ENCODE results near the gene FBP2. TPM values are rescaled to one million over a fixed set of nuclear protein-coding genes. Genes with fewer than 3 reads are reported as not detected.

Gene FBP2
- total and polyA plus RNA-seq, 10 of the 15 experiments (the other 5 are each of a cell fraction or from before 2014, with no cell fraction given): 0.07 to 1.1 (median 0.12) TPM; not detected in 6

- TF ChIP-seq SUPT20H (IDR thresholded peaks at IDR 0.05; ENCODE audit: borderline replicate concordance, control insufficient read depth, low read depth, low read length) (no peak), NBN (IDR thresholded peaks at IDR 0.05) (no peak), HSF1 (IDR thresholded peaks at IDR 0.05; ENCODE audit: low read depth, low read length) (no peak), YY1 (IDR thresholded peaks at IDR 0.05; ENCODE audit: low read depth, low read length) (peak; percentile 83), JUNB (IDR thresholded peaks at IDR 0.05) (no peak), CHD4 (IDR thresholded peaks at IDR 0.05) (no peak)
Measured at GRCh38 chr9:94603259-94604160, 9.9 kb upstream of the FBP2 start (continued).

- no TSS peak for BruUV-seq (replicated peaks)
- peaks cover 3% of the 10 kb centered on the region; the same call in 1 of the 2 replicates for H3K4me1 ChIP-seq (ENCODE audit: control insufficient read depth, insufficient read depth, low read length)
- TF ChIP-seq CHD2 (IDR thresholded peaks at IDR 0.05; ENCODE audit: borderline replicate concordance, low read depth, low read length) (no peak), TCF7 (IDR thresholded peaks at IDR 0.05; ENCODE audit: borderline replicate concordance) (no peak), SMAD1 (IDR thresholded peaks at IDR 0.05; ENCODE audit: low read depth, partially characterized antibody) (no peak), NFXL1 (IDR thresholded peaks at IDR 0.05; ENCODE audit: borderline replicate concordance) (no peak), SIN3A (IDR thresholded peaks at IDR 0.05; ENCODE audit: low read depth, low read length) (no peak), PRDM15 (CRISPR knock-in tag; IDR thresholded peaks at IDR 0.05) (no peak), IRF3 (IDR thresholded peaks at IDR 0.05) (no peak), ZNF384 (IDR thresholded peaks at IDR 0.05; ENCODE audit: borderline replicate concordance, low read depth, low read length) (no peak), CBX5 (IDR thresholded peaks at IDR 0.05; ENCODE audit: low read depth) (no peak), ATF7 (IDR thresholded peaks at IDR 0.05; ENCODE audit: low read depth) (no peak), SMC3 (IDR thresholded peaks at IDR 0.05; ENCODE audit: borderline replicate concordance, low read length) (no peak)
Measured at GRCh38 chr9:94602666-94603065, 9.0 kb upstream of the FBP2 start.

More at GRCh38 chr9:94602666-94603065, 9.0 kb upstream of the FBP2 start:
- no peak overlapping the region for H3K9ac ChIP-seq (ENCODE audit: control insufficient read depth, insufficient read depth, low read length)
- ChIA-PET SMC1A (ENCODE audit: uncharacterized antibody, unreplicated experiment) (interaction anchor here (0.6 to 2.0 kb wide), 2 partner anchors 42 to 48 kb away, joined by 3 to 5 read pairs; partner anchors contain the start of gene PCAT7), RAD21 (ENCODE audit: unreplicated experiment) (no interaction called here), CTCF (interaction anchor here (0.6 to 1.2 kb wide), 3 partner anchors 37 to 48 kb away, joined by 3 to 5 read pairs (median 4); partner anchors contain the start of gene PCAT7), POLR2A (no interaction called here)
- no peak overlapping the region for H3K27ac ChIP-seq (ENCODE audit: control insufficient read depth, insufficient read depth)
- H3K9me3 ChIP-seq (replicated peaks; ENCODE audit: control insufficient read depth, insufficient read depth, low read length): no peaks in the 10 kb centered on the region
- in situ Hi-C loops (cut with MboI): no loop called here
- peaks cover 0 to 10% of the 10 kb centered on the region in 2 experiments; a peak in 2 of 4 replicates for H3K27me3 ChIP-seq (replicated peaks in 1 of 2; ENCODE audit: control insufficient read depth in 2 of 2, insufficient read depth in 2 of 2, low read length in 1 of 2)
- DNase-seq (ENCODE audit: low read depth, low spot score) (no peak), FAIRE-seq (no peak), ATAC-seq (no peak)
- H4K20me1 ChIP-seq (ENCODE audit: control insufficient read depth, insufficient read depth): no peaks in the 10 kb centered on the region
- 54% methylated on average over 6 of the region's 6 CpGs for WGBS (ENCODE audit: insufficient coverage, insufficient replicate concordance, low lambda C conversion rate, missing lambda C conversion rate)
- intact Hi-C loops (cut with micrococcal nuclease; ENCODE audit: unreplicated experiment): loop anchor here (1.0 kb wide), 1 partner anchor 48 kb away; no protein-coding TSS in a partner anchor
- no peak overlapping the region for H3K4me2 ChIP-seq (ENCODE audit: control insufficient read depth, insufficient read depth)
- no peaks in the 10 kb centered on the region for H3K36me3 ChIP-seq (ENCODE audit: control insufficient read depth in 2 of 2, insufficient read depth in 2 of 2, low read length in 1 of 2)
- no peak overlapping the region for H3K4me3 ChIP-seq
- H2AFZ ChIP-seq (ENCODE audit: control insufficient read depth, low read depth, low read length): no peak overlapping the region
- no peaks in the 10 kb centered on the region for H3K79me2 ChIP-seq (ENCODE audit: control insufficient read depth, insufficient read depth, low read length)
